Astrocyte of the cerebellum (primary cell): ENCODE measurements around the gene KLF13.

Experiments
- DNase-seq: peaks from one replicate; pipeline ENCODE4 v3.0.0-alpha.2; 2011; ENCODE audit warnings: low read depth
- H3K4me3 ChIP-seq: 2 replicates; pipeline ENCODE4 v1.5.1; 2011; ENCODE audit warnings: mild to moderate bottlenecking, low read depth, low read length, moderate library complexity
- CTCF ChIP-seq: IDR thresholded peaks from 2 replicates; pipeline ENCODE4 v1.5.1; 2012; ENCODE audit warnings: low read length, low read depth, moderate library complexity, mild to moderate bottlenecking; ENCODE audit errors: missing control alignments
- in situ Hi-C: cut with HindIII; loops from 2 replicates; pipeline ENCODE4 v1.10.0; 2017; ENCODE audit warnings: low sequenced_read_pairs

KLF13 gene

GRCh38 chr15:31303726-31304648 is 22.6 kb upstream of the KLF13 start:
- in situ Hi-C loops = no loop called here

GRCh38 chr15:31304751-31305365 is 21.8 kb upstream of the KLF13 start:
- DNase-seq = no peak
- no peak for TF ChIP-seq CTCF
- H3K4me3 ChIP-seq = no peak overlapping the region
- in situ Hi-C loops = no loop called here

More at GRCh38 chr15:31303726-31304648, 22.6 kb upstream of the KLF13 start:
- H3K4me3 ChIP-seq = no peak overlapping the region
- TF ChIP-seq CTCF = no peak
- DNase-seq = no peak

- in situ Hi-C loops = no loop called here
- DNase-seq = no peak
- no peak for TF ChIP-seq CTCF
- no peak overlapping the region for H3K4me3 ChIP-seq
Observed at GRCh38 chr15:31305375-31305774, 21.3 kb upstream of the KLF13 start.

GRCh38 chr15:31305796-31306425 is 20.7 kb upstream of the KLF13 start:
- in situ Hi-C loops = no loop called here
- no peak for DNase-seq
- no peak for TF ChIP-seq CTCF
- no peak overlapping the region for H3K4me3 ChIP-seq

- no peak for DNase-seq
- in situ Hi-C loops = no loop called here
- no peak for TF ChIP-seq CTCF
- H3K4me3 ChIP-seq = no peak overlapping the region
Observed at GRCh38 chr15:31306426-31307269, 20.0 kb upstream of the KLF13 start.
